HFF-Myc (cell line): Measurements from ENCODE around the gene MAML2.

Experiments used
- DNase-seq: peaks from one replicate; pipeline ENCODE4 v3.0.0-alpha.2; 2011; ENCODE audit warnings: low read depth; ENCODE audit errors: extremely low read depth
- H3K4me3 ChIP-seq: replicated peaks from 2 replicates; pipeline ENCODE4 v1.5.1; 2011; ENCODE audit warnings: low read depth, mild to moderate bottlenecking, control low read depth, low read length
- TF ChIP-seq, protein P1 (sequence below): IDR thresholded peaks from 2 replicates; pipeline ENCODE4 v1.5.1; 2012; ENCODE audit warnings: mild to moderate bottlenecking, low read depth, low read length, control low read depth; ENCODE audit errors: missing control alignments

MAML2 gene

DNA sequence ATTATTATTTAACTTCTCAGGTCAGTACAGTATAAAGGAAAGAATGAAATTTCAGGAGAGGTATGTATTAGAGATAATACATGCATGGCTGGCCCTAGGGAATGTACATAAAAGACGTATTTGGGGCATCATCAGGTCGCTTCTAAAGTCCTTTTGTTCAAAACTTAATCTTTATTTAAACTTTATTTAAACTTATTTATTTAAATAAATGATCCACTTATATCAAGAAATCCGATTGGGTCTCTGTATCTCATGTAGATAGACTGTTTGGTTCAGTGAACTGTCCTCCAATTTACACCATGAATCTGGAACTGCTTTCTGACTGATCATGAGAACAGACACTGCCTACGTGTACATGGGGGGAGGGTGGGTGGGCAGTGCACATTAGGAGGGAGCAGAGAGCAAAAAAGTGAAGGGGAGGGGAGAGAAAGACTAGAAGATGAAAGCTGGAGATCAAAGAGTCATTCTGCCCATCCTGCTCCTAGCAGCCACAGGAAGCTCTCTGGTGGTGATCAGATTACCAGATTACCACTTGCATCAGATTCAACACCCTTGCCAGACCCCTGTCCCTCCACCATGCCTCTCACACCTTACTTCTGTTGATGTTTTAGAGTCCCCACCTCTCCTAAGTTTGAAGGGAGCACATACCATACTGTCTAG lies 327.0 kb downstream of the MAML2 start:
- no peak overlapping the region for H3K4me3 ChIP-seq
- DNase-seq, result no peak
- TF ChIP-seq, protein P1, sequence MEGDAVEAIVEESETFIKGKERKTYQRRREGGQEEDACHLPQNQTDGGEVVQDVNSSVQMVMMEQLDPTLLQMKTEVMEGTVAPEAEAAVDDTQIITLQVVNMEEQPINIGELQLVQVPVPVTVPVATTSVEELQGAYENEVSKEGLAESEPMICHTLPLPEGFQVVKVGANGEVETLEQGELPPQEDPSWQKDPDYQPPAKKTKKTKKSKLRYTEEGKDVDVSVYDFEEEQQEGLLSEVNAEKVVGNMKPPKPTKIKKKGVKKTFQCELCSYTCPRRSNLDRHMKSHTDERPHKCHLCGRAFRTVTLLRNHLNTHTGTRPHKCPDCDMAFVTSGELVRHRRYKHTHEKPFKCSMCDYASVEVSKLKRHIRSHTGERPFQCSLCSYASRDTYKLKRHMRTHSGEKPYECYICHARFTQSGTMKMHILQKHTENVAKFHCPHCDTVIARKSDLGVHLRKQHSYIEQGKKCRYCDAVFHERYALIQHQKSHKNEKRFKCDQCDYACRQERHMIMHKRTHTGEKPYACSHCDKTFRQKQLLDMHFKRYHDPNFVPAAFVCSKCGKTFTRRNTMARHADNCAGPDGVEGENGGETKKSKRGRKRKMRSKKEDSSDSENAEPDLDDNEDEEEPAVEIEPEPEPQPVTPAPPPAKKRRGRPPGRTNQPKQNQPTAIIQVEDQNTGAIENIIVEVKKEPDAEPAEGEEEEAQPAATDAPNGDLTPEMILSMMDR, result no peak

DNA sequence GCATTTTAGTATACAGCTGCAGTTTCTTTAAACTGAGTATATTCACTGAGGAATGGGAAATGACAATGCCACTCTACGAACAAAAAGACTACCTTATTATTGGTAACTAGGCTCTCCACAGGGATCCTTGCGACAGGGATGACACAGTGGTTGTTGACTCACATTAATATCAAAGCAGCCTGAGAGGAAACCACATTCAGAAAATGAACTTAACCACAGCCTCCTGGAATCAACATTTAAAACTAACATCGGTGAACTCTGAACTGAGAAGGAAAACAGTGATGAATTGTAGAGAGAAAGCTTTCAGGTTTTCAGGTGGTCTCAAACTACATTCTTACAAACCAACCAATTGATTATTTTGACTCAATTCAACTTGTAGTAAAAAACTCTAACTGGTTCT lies 328.8 kb downstream of the MAML2 start:
- TF ChIP-seq, protein P1, result no peak
- DNase-seq, result no peak
- no peak overlapping the region for H3K4me3 ChIP-seq

DNA sequence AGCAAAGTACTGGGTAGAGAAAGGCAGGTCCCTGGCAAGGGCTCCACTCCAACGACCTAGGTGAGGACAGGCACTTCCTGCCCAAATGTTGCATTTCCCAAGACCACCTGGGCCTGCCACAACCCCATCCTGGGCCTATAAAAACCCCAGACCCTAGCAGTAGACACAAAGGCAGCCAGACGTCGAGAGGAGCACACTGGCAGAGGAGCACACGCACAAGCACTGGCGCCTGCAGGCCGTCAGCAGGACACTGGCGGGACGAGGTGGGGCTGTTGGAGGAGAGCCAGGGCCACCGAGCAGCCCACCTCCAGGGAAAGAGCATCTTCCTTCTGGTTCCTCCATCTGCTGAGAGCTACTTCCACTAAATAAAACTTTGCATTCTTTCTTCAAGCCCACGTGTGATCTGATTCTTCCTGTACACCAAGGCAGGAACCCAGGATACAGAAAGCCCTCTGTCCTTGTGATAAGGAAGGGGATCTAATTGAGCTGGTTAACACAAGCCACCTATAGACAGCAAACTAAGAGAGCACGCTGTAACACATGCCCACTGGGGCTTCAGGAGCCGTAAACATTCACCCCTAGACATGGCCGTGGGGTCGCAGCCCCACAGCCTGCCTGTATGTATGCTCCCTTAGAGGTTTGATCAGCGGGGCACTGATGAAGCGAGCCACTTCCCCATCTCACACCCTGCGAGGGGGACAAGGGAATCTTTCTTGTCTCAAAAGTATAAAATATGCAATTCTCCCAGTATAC lies 329.4 kb downstream of the MAML2 start:
- TF ChIP-seq, protein P1, result no peak
- H3K4me3 ChIP-seq, result no peak overlapping the region
- no peak for DNase-seq

DNA sequence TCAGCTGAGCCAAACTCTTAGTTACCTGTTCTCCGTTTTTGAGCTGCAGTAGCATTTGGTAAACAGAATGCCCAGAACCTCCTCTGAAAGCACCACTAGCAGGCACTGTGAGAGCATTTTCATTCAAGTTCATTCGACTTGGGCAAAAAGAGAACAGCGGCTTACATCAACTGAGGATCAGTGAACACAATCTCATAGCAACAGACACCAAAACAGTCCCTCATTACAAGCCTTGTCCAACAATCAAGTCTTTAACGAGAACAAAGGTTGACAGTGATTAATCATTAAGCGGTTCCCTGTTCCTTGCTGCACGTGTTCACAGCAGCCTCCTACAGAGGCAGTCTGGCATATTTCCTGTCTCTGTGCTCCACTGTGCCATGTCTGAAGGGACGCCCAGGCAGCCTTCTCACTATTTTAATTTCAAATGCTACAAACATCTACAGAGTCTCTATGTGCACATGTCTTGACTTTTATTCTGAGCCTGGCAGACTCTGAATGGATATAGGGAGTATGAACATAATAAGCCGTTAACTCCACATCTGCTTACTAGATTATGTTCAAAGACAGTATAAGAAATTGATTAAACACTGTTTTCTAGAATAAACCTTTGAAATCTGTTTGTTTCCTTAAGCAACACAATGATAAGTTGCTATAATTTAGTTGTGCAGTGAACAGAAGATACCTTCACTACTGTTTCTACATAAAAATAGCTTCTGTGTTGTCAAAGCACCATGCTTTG lies 330.7 kb downstream of the MAML2 start:
- TF ChIP-seq, protein P1, result peak; percentile 62
- DNase-seq, result peak; percentile 47
- no peak overlapping the region for H3K4me3 ChIP-seq

DNA sequence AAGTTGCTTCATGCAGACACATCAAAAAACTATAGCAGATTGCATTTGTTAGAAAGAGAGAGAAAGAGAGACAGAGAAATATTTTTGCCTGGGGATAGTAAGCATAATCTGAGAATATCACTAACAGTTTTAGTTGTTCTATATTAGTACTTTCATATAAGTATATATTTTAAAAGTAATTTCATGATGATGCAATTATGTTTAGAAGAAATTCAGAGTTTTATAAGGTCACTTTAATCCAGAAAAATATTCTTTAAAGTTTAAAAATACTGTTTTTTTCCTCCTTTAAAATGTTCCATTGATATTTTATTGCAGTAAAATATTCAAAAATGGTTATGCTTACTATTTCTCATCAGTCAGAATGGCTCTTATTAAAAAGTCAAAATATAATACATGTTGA lies 332.3 kb downstream of the MAML2 start:
- DNase-seq, result no peak
- TF ChIP-seq, protein P1, result no peak
- no peak overlapping the region for H3K4me3 ChIP-seq

DNA sequence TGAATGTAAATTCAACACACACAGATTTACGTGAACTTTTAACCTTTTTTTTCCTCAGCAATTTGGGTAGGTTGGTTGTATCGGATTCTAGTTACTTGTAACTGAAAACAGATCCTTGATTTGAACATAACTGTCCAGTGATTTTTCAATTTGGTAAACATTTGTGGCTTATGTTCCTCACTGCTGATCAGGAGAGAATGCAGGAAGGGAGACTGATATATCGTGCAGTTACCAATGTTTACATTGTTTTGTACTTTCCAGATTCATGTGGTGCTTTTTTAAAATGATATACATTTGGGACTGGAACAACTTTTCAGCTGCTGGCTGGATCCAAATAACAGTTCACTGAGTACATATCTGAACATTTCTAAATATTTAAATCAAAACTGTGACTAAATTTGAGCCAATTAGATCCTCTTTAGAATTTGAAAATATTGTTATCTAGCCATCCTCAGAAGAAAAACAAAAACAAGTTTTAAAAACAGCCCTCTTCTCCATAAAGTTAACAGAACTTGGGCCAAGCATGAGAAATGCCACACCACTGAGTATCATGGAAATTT lies 334.8 kb downstream of the MAML2 start:
- H3K4me3 ChIP-seq, result no peak overlapping the region
- peak; percentile 41 for DNase-seq
- TF ChIP-seq, protein P1, result no peak
